Activated naive CD4-positive, alpha-beta T cell treated with anti-CD3 and anti-CD28 coated beads, Interleukin-2, amount 50 U/mL, for 24 hours (primary cell): ENCODE data around the gene JAML.
A peak's percentile ranks its signal among the peaks of the same experiment; 100 is the strongest.

Source experiments
- H3K27ac Mint-ChIP-seq: one replicate; pipeline ENCODE4 v1.8.0; 2021; ENCODE audit warnings: mild to moderate bottlenecking, mixed read lengths
- H3K27me3 Mint-ChIP-seq: one replicate; pipeline ENCODE4 v1.8.0; 2021; ENCODE audit warnings: mixed read lengths
- H3K36me3 Mint-ChIP-seq: one replicate; pipeline ENCODE4 v1.8.0; 2021; ENCODE audit warnings: mixed read lengths
- H3K4me1 Mint-ChIP-seq: one replicate; pipeline ENCODE4 v1.8.0; 2021; ENCODE audit warnings: mixed read lengths
- H3K4me3 Mint-ChIP-seq: one replicate; pipeline ENCODE4 v1.8.0; 2021; ENCODE audit warnings: mild to moderate bottlenecking, mixed read lengths
- H3K9me3 Mint-ChIP-seq: one replicate; pipeline ENCODE4 v1.8.0; 2021; ENCODE audit warnings: mixed read lengths

JAML gene

DNA sequence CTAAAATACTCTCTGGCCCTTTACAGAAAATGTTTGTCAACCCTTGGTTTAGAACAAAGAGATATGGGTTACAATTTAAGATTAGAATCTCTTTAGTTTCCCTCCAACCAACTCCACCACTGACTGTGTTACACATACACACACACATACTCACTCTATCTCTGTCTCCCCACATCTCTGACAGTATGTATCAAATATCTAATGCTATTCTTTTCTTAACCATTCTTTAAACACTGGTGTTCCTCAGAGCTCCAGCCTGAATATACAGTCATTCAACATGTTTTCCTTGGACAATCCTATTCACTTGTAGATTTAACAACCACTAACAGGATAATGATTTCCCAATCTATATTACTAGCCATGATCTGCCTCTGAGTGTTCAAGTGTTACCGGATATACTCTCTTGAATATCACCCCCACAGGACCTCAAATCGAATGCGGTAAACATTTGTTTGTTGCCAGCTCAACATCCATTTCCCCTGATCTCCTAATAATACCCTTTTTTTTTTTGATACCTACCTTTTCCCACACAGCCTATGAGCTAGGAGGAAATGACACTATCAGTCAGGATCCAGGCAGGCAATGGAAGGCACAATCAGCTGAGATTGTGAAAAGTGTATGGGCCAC, 21.2 kb upstream of the JAML start:
- peak overlapping the region; percentile 52 for H3K27ac Mint-ChIP-seq
- no peaks in the 10 kb centered on the region for H3K27me3 Mint-ChIP-seq
- H3K36me3 Mint-ChIP-seq = peaks cover 18% of the 10 kb centered on the region
- H3K4me1 Mint-ChIP-seq = peaks cover 88% of the 10 kb centered on the region
- peaks cover 10% of the 10 kb centered on the region for H3K9me3 Mint-ChIP-seq
- peak overlapping the region; percentile 16 for H3K4me3 Mint-ChIP-seq

DNA sequence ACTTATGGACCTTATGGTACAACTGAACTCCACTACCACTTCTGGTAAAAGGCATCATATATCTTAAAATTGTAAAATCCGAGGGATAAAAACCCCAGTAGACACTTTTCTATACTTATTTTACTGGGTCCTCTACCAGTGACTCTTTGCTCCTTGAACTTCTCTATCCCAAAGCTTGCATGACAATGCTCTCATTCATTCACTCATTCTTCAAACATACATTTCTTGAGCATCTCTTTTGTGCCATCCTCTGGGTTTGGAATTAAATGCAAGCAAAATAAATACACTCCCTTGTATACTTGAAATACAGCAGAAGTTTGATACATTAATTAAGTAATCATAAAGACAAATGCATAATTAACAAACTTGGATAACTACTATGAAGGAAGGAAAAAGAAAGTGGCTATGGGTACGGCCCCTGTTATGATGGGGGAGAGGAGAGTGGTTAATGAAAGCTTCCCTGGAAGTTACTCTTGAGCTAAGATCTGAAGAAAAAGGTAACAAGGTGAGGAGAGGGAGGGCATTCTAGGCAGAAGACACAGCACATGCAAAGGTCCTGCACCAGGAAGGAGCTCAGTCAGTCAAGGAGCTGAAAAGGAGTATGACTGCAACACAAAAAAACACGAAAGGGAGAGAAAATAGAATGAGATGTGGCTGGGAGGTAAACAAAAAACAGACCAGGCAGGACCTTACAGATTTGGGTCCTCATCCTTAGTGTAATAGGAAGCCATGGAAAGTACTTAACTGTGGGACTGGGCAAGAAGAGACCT, 19.4 kb upstream of the JAML start:
- Mint-ChIP-seq H3K4me3 (peak overlapping the region; percentile 62), H3K9me3 (peaks cover 10% of the 10 kb centered on the region), H3K27ac (peak overlapping the region; percentile 98)

DNA sequence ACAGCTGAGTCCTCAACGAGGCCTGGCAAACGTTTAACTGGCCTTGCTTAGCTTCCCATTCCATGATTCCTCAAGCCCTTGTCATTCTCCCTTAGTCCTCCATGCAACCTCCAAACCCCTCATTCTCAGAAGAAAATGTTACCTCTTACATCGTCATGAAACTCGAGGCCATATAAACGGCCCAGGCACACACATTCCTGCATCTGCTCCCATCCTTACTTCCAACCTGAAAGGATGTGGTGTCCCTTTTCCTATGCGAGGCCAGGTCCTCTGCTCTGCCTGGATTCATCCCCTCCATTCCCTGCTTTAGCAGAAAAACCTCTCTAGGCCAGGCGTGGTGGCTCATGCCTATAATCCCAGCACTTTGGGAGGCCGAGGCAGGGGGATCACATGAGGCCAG, 18.4 kb upstream of the JAML start:
- H3K27me3 Mint-ChIP-seq = no peaks in the 10 kb centered on the region
- H3K27ac Mint-ChIP-seq = peak overlapping the region; percentile 98
- H3K4me1 Mint-ChIP-seq = peaks cover 87% of the 10 kb centered on the region
- H3K9me3 Mint-ChIP-seq = peaks cover 10% of the 10 kb centered on the region
- H3K36me3 Mint-ChIP-seq = peaks cover 31% of the 10 kb centered on the region
- peak overlapping the region; percentile 72 for H3K4me3 Mint-ChIP-seq

More for the DNA sequence above, 19.4 kb upstream of the JAML start:
- Mint-ChIP-seq H3K27me3 (no peaks in the 10 kb centered on the region), H3K4me1 (peaks cover 86% of the 10 kb centered on the region), H3K36me3 (peaks cover 21% of the 10 kb centered on the region)

DNA sequence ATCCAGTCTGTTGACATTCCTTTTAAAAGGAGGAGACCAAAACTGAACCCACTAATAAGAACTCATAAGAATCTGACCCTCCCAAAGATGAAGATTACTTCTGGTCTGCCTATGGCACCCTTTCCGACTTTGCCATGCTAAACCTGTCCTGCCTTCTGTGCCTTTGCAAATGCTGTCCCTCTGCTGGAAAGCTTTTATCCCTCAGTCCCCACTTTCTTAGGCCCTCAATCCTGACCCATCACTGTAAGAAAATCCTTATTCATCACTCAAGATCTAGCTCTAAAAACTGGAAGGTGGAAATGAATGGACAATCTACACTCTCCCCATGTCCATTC, 16.9 kb upstream of the JAML start:
- Mint-ChIP-seq H3K4me1 (peaks cover 88% of the 10 kb centered on the region), H3K27ac (peak overlapping the region; percentile 98)

DNA sequence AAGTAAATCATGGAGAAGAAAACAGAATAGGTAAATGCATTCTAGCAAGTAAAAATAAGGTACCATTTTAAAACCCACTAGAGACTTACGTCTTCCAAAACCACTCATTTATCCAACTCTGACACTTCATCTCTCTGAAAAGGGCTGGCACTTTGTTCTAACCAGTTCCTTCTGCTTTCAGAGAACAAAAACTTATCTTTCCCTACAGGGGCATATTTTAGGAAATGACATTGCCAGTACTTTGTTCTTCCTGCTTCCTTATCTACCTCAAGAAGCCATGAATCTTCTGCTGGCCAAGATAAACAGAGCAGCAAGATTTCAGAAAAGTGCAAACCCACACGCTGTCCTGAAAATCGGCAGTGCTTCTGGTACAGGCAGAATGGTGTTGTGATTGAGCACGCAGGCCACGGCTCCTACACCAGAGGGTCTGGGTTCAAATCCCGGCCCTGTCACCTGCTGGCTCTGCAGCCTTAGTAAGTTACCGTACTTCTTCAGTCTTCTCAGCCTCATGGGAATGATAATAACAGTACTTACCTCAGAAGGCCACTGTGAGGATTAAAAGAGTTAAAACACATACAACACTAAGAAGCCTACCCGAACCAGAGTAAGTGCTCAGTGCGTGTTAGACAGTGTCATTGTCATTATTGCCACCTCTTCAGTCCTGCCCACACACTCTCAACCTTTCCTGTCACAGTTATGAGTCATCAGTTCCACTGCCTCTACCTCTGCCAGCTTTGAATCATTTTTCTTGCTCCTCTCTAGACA, 16.4 kb upstream of the JAML start:
- H3K36me3 Mint-ChIP-seq = peaks cover 35% of the 10 kb centered on the region

More for the DNA sequence above, 16.9 kb upstream of the JAML start:
- H3K4me3 Mint-ChIP-seq = peak overlapping the region; percentile 87
- no peaks in the 10 kb centered on the region for H3K27me3 Mint-ChIP-seq
- H3K9me3 Mint-ChIP-seq = peaks cover 5% of the 10 kb centered on the region
- peaks cover 32% of the 10 kb centered on the region for H3K36me3 Mint-ChIP-seq

DNA sequence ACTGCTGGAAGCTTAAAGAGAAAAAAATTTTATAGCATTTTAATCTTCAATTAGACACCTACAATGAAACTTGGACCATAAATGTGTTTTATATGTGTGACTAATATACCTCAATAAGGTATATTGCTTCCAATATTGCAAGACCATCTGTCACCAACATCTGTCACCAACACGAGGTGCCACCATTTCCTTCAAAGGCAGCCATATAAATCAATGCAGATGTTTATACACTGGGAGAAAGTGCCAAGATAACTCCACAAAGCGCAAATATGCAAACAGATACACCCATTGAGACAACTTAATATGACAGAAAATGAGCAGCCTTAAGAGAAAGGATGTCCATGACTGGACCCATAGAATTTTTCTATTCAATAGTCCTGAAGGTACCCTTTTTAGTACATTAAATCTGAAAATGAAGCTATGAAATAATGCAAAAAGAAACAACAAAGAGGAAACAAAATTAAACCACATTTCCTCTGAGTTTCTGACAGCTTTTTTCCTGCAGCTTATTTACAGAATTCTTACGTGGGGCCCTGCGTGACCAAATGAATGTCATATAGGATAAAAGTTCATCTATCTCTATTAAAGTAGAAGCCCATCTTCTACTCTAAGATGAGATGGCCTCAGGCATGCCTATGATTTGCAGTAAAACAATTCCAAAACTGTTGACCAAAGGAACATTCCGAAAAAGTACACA, 14.8 kb upstream of the JAML start:
- H3K9me3 Mint-ChIP-seq = peaks cover 5% of the 10 kb centered on the region

More for the DNA sequence above, 16.4 kb upstream of the JAML start:
- Mint-ChIP-seq H3K4me3 (peak overlapping the region; percentile 87), H3K27me3 (no peaks in the 10 kb centered on the region), H3K4me1 (peaks cover 88% of the 10 kb centered on the region), H3K27ac (peak overlapping the region; percentile 98), H3K9me3 (peaks cover 5% of the 10 kb centered on the region)

DNA sequence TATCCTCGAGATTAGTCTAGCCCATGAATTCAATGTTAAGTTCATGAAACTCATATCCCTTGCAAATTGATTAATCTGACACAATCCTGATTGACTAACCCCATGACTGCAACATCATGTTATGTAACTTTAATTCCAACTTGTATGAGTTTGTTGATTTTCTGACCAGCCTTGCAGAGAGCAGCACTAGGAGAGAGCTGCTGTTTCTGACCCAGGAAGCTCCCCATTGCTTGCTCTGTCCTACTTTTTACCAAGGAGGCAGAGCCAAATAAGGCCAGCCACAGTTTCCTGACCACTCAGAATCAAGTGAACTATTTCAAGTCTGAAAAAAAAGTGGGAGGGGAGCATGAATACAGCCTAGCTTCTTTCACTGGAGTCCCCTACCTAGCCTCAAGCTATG, 14.1 kb upstream of the JAML start:
- peak overlapping the region; percentile 87 for H3K4me3 Mint-ChIP-seq
- H3K27ac Mint-ChIP-seq = peak overlapping the region; percentile 82
- H3K27me3 Mint-ChIP-seq = no peaks in the 10 kb centered on the region
- H3K36me3 Mint-ChIP-seq = peaks cover 45% of the 10 kb centered on the region
- H3K9me3 Mint-ChIP-seq = no peaks in the 10 kb centered on the region
- H3K4me1 Mint-ChIP-seq = peaks cover 89% of the 10 kb centered on the region

More for the DNA sequence above, 14.8 kb upstream of the JAML start:
- Mint-ChIP-seq H3K27me3 (no peaks in the 10 kb centered on the region), H3K36me3 (peaks cover 44% of the 10 kb centered on the region), H3K4me3 (peak overlapping the region; percentile 87), H3K4me1 (peaks cover 89% of the 10 kb centered on the region), H3K27ac (peak overlapping the region; percentile 98)

DNA sequence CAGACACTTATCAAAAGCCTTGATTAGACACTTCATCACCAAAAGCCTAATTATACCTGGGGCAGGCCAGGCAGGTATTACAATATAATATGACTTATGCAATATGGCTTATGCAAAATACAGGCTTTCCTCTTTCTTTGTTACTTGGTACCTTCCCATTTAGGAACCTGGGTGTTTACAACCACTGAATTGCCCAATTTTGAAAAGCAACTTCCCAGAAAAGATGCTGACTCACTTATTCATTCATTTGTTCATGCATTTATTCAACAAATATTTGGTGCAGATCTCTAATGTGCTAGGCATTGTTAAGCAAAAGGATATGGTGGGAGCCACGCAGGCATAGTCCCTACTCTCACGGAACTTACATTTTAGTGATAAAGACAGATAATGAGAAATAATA, 13.6 kb upstream of the JAML start:
- peaks cover 46% of the 10 kb centered on the region for H3K36me3 Mint-ChIP-seq
- no peaks in the 10 kb centered on the region for H3K9me3 Mint-ChIP-seq
- H3K4me1 Mint-ChIP-seq = peaks cover 89% of the 10 kb centered on the region
- peak overlapping the region; percentile 82 for H3K27ac Mint-ChIP-seq
- H3K4me3 Mint-ChIP-seq = peak overlapping the region; percentile 87
- no peaks in the 10 kb centered on the region for H3K27me3 Mint-ChIP-seq

DNA sequence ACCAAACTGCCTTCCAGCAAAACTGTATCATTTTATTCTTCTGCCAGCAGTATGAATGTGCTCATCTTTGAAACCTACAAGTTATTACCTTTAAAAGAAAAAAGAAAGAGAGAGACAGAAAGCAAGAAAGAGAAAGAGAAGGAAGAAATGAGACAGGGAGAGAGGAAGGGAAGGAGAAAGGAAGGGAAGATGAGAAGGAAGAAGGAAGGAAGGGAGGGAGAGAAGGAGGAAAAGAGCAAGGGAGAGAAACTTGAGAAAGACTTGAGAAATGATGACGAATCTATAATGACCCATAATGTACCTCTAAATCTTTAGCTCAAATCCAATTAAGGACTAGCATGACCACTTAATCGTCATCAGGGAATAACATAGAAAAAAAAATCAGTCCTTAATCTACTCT, 11.4 kb upstream of the JAML start:
- H3K27me3 Mint-ChIP-seq = no peaks in the 10 kb centered on the region
- H3K9me3 Mint-ChIP-seq = no peaks in the 10 kb centered on the region
- peaks cover 51% of the 10 kb centered on the region for H3K36me3 Mint-ChIP-seq
- peak overlapping the region; percentile 89 for H3K27ac Mint-ChIP-seq
- peaks cover 72% of the 10 kb centered on the region for H3K4me1 Mint-ChIP-seq
- peak overlapping the region; percentile 68 for H3K4me3 Mint-ChIP-seq

DNA sequence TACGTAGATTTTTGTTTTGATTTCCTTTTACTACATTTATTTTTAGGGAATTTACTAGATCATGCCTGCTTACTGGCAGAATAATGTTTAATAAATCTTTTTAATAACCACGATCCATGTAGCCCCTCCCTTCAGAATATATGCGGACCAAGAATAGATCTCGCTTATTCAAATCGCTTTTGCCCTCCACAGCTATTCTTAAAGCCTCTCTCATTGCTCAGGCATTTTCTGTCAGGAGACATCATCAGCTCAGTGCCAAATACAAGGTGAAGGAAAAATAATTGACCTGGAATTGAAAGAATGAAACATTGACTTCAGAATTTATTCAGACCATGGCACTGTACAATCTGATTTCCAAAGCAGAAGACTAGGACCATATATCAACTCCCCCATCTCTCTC, 10.0 kb upstream of the JAML start:
- H3K27ac Mint-ChIP-seq = peak overlapping the region; percentile 97
- H3K4me1 Mint-ChIP-seq = peaks cover 62% of the 10 kb centered on the region

DNA sequence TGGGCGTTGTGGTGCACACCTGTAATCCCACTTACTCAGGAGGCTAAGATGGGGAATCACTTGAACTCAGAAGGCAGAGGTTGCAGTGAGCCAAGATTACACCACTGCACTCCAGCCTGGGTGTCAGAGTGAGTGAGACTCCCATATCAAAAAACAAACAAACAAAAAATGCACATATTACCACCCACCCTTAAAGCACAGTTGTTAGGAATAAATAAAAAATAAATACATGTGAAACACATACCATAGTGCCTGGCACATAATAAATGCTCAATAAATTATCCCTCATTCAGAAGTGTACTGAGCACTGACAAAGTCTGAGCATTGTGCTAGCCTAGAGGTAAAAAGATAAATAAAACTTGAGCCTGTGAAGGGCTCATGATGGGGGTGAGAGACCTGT, 9.0 kb upstream of the JAML start:
- peaks cover 49% of the 10 kb centered on the region for H3K36me3 Mint-ChIP-seq
- no peaks in the 10 kb centered on the region for H3K27me3 Mint-ChIP-seq
- H3K4me3 Mint-ChIP-seq = peak overlapping the region; percentile 64
- H3K27ac Mint-ChIP-seq = peak overlapping the region; percentile 97
- H3K4me1 Mint-ChIP-seq = peaks cover 54% of the 10 kb centered on the region
- H3K9me3 Mint-ChIP-seq = no peaks in the 10 kb centered on the region

More for the DNA sequence above, 10.0 kb upstream of the JAML start:
- H3K9me3 Mint-ChIP-seq = no peaks in the 10 kb centered on the region
- no peaks in the 10 kb centered on the region for H3K27me3 Mint-ChIP-seq
- no peak overlapping the region for H3K4me3 Mint-ChIP-seq
- H3K36me3 Mint-ChIP-seq = peaks cover 47% of the 10 kb centered on the region

DNA sequence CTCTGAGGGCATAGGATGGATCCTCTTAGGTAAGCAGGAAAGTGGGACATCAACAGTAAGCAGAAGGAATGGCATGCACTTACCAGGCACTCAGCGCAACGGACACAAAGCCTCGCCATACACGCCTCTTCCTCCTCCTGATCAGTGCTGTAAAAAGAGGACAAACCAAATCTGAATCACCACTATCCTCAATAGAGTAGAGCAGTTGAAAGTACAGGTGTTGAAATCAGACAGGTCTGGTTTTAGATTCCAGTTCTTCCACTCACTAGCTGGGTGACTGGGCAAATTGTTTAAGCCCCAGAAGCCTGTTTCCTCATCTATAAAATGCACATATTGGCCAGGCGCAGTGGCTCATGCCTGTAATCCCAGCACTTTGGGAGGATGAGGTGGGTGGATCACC, 8.6 kb upstream of the JAML start:
- Mint-ChIP-seq H3K27me3 (no peaks in the 10 kb centered on the region), H3K36me3 (peaks cover 47% of the 10 kb centered on the region), H3K9me3 (no peaks in the 10 kb centered on the region), H3K4me1 (peaks cover 49% of the 10 kb centered on the region), H3K4me3 (peak overlapping the region; percentile 76), H3K27ac (peak overlapping the region; percentile 97)

DNA sequence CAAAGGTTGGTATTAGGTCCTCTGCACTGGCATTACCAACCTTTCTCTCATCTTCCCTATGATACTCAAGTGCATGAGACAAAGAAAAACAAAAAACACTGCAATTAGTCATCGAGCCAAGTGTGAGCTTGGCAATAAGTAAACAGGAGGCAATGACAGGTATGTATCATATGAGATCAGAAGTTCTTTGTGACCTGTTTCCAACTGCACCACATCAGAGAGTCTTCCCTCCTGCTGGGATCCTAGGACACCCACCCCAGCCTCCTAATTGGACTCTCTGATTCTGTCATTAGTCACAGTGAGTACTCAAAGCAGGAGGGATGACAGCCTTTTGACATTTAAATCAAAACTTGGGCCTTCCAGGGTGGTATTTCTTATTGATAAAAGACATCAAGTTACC, 7.8 kb upstream of the JAML start:
- peaks cover 51% of the 10 kb centered on the region for H3K36me3 Mint-ChIP-seq
- peak overlapping the region; percentile 76 for H3K4me3 Mint-ChIP-seq
- peak overlapping the region; percentile 97 for H3K27ac Mint-ChIP-seq
- H3K9me3 Mint-ChIP-seq = no peaks in the 10 kb centered on the region
- no peaks in the 10 kb centered on the region for H3K27me3 Mint-ChIP-seq
- peaks cover 42% of the 10 kb centered on the region for H3K4me1 Mint-ChIP-seq

DNA sequence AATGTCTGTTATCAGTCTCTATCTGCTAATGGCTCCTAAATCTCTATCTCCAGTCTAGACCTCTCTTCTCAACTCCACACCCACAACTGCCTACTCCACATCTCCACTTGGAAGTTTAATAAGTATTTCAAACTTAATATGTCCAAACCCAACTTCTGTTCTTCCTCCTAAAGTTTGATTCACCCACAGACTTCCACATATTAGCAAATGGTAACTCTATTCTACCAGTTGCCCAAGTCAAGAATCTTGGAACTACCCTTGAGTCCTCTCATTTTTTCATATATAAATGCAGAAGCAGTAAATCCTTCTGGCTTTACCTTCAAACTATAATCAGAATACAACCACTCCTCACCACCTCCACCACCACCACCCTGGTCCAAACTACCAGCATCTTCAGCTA, 6.7 kb upstream of the JAML start:
- Mint-ChIP-seq H3K36me3 (peaks cover 55% of the 10 kb centered on the region), H3K4me1 (peaks cover 33% of the 10 kb centered on the region), H3K9me3 (no peaks in the 10 kb centered on the region), H3K4me3 (no peak overlapping the region), H3K27ac (no peak overlapping the region), H3K27me3 (no peaks in the 10 kb centered on the region)

DNA sequence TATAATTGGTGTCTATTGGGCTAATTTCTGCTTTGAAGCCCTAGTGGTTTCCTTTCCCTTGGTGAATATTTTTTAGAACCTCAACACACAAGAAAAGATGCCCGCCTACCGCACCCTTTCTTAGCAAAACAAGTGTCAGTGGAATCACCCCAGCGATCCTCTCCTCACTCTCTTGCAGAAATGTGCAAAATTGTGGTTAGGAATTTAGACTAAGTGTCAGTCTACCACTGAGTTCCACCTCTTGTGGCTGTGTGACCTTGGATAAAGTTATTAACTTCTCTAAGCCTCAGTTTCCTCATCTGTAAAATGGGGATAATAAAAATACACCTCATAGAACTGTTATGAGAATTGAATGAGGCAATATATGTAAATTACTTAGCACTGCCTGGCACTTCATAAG, 5.3 kb upstream of the JAML start:
- Mint-ChIP-seq H3K27ac (no peak overlapping the region), H3K4me3 (no peak overlapping the region), H3K4me1 (peaks cover 29% of the 10 kb centered on the region), H3K9me3 (no peaks in the 10 kb centered on the region), H3K36me3 (peaks cover 55% of the 10 kb centered on the region), H3K27me3 (no peaks in the 10 kb centered on the region)
